H1 (cell line): ENCODE data around the gene ATP2B3. TPM values are rescaled to one million over a fixed set of nuclear protein-coding genes. Genes with fewer than 3 reads are reported as not detected.

ENCODE experiments used
- CTCF ChIA-PET: fragments of 300-600 bp; sonication (Branson Sonifier 250); formaldehyde crosslinking; loops from one replicate; lab custom pipeline; 2021; ENCODE audit not compliant: partially characterized antibody; lab: Charles Lee
- POLR2A ChIA-PET: fragments of 300-600 bp; sonication (Branson Sonifier 250); formaldehyde crosslinking; loops from one replicate; lab custom pipeline; 2021; ENCODE audit warnings: inconsistent platforms; ENCODE audit not compliant: partially characterized antibody; lab: Charles Lee
- DNase-seq, 2 experiments: peaks; one replicate each; pipeline versions ENCODE4 v3.0.0 to v3.0.0-alpha.2; 2010 to 2022; ENCODE audit warnings: low spot score in 2 of 2, low read depth in 1 of 2, mixed read lengths in 1 of 2
- FAIRE-seq: peaks from 2 replicates; lab custom pipeline; 2011; peaks lifted over from hg19 to GRCh38; lab: Jason Lieb, UNC
- H2AFZ ChIP-seq: 2 replicates; pipeline ENCODE4 v1.8.1; 2012; ENCODE audit warnings: low read length, inconsistent platforms
- H2AK5ac ChIP-seq: 2 replicates; pipeline ENCODE4 v1.6.1; 2013; ENCODE audit warnings: low read depth, low read length
- H2BK120ac ChIP-seq: replicated peaks from 2 replicates; pipeline ENCODE3; 2013; ENCODE audit warnings: low read depth, low read length, inconsistent platforms
- H2BK12ac ChIP-seq: 2 replicates; pipeline ENCODE4 v1.6.1; 2013; ENCODE audit warnings: low read depth, low read length
- H2BK15ac ChIP-seq: 2 replicates; pipeline ENCODE4 v1.6.1; 2013; ENCODE audit warnings: low read length
- H2BK20ac ChIP-seq: 2 replicates; pipeline ENCODE4 v1.6.1; 2013; ENCODE audit warnings: low read length
- H2BK5ac ChIP-seq: 2 replicates; pipeline ENCODE4 v1.6.1; 2013; ENCODE audit warnings: low read depth, low read length
- H3K14ac ChIP-seq: 2 replicates; pipeline ENCODE4 v1.6.1; 2013; ENCODE audit warnings: inconsistent platforms; ENCODE audit not compliant: insufficient read length
- H3K18ac ChIP-seq: 2 replicates; pipeline ENCODE4 v1.6.1; 2013; ENCODE audit warnings: low read length; ENCODE audit errors: extremely low read depth
- H3K23ac ChIP-seq: 2 replicates; pipeline ENCODE4 v1.6.1; 2013; ENCODE audit warnings: inconsistent platforms; ENCODE audit not compliant: insufficient read length
- H3K23me2 ChIP-seq: 2 replicates; pipeline ENCODE4 v1.6.1; 2013; ENCODE audit warnings: low read depth, low read length
- H3K27ac ChIP-seq: 2 replicates; pipeline ENCODE4 v1.6.1; 2011; ENCODE audit warnings: low read depth, low read length, inconsistent platforms
- H3K27me3 ChIP-seq, 4 experiments: replicated peaks in 1 of 4; 1 replicate in 1 of 4; 2 replicates in 3 of 4; pipeline versions ENCODE4 v1.6.1 to v1.8.1; 2011 to 2013; ENCODE audit warnings: low read length in 3 of 4, mild to moderate bottlenecking in 3 of 4, inconsistent platforms in 2 of 4, mixed read lengths in 2 of 4, moderate library complexity in 1 of 4; ENCODE audit not compliant: control insufficient read depth in 3 of 4, insufficient read depth in 3 of 4; ENCODE audit errors: extremely low read depth in 1 of 4
- H3K36me3 ChIP-seq, 4 experiments: 2 replicates each; pipeline versions ENCODE4 v1.6.1 to v1.8.1; 2011 to 2013; ENCODE audit warnings: mild to moderate bottlenecking in 4 of 4, low read length in 3 of 4, moderate library complexity in 2 of 4, control low read depth in 1 of 4, inconsistent platforms in 1 of 4; ENCODE audit not compliant: insufficient read depth in 4 of 4, control insufficient read depth in 2 of 4
- H3K4ac ChIP-seq: replicated peaks from 2 replicates; pipeline ENCODE3; 2013; ENCODE audit warnings: low read length, low read depth, mixed read lengths, inconsistent platforms; ENCODE audit not compliant: insufficient read length
- H3K4me1 ChIP-seq, 4 experiments: replicated peaks in 1 of 4; 1 replicate in 1 of 4; 2 replicates in 3 of 4; pipeline versions ENCODE4 v1.6.1 to v1.8.1; 2011 to 2013; ENCODE audit warnings: low read length in 3 of 4, inconsistent platforms in 2 of 4, mixed read lengths in 1 of 4; ENCODE audit not compliant: insufficient read depth in 4 of 4, control insufficient read depth in 3 of 4
- H3K4me2 ChIP-seq, 2 experiments: 2 replicates each; pipeline versions ENCODE4 v1.6.1 to v1.8.1; 2011 to 2013; ENCODE audit warnings: low read depth in 2 of 2, low read length in 2 of 2, control low read depth in 1 of 2, inconsistent platforms in 1 of 2, mild to moderate bottlenecking in 1 of 2; ENCODE audit not compliant: insufficient read depth in 1 of 2
- H3K4me3 ChIP-seq, 4 experiments: fragments of 200-600, 300-600 bp in 1 of 4; sonication (generic), shearing (Covaris generic), sonication (Bioruptor Twin) in 1 of 4; 2 replicates each; pipeline versions ENCODE4 v1.5.1 to v1.8.1; 2011 to 2016; ENCODE audit warnings: low read length in 4 of 4, low read depth in 3 of 4, control low read depth in 2 of 4, inconsistent platforms in 2 of 4, mild to moderate bottlenecking in 2 of 4, mixed read lengths in 1 of 4, moderate library complexity in 1 of 4; ENCODE audit not compliant: insufficient read depth in 2 of 4; ENCODE audit errors: extremely low read depth in 1 of 4
- H3K56ac ChIP-seq: replicated peaks from 2 replicates; pipeline ENCODE3; 2013; ENCODE audit warnings: low read depth, mild to moderate bottlenecking, mixed read lengths, low read length, inconsistent platforms; ENCODE audit not compliant: insufficient read length
- H3K79me1 ChIP-seq: 2 replicates; pipeline ENCODE4 v1.6.1; 2013; ENCODE audit warnings: low read depth, low read length, control low read depth
- H3K79me2 ChIP-seq, 2 experiments: 2 replicates each; pipeline versions ENCODE4 v1.6.1 to v1.8.1; 2012 to 2013; ENCODE audit warnings: low read length in 2 of 2, mild to moderate bottlenecking in 2 of 2, inconsistent platforms in 1 of 2; ENCODE audit not compliant: insufficient read depth in 2 of 2, control insufficient read depth in 1 of 2
- H3K9ac ChIP-seq, 4 experiments: replicated peaks in 1 of 4; 1 replicate in 1 of 4; 2 replicates in 3 of 4; pipeline versions ENCODE4 v1.6.1 to v1.8.1; 2011 to 2013; ENCODE audit warnings: low read depth in 3 of 4, low read length in 3 of 4, control low read depth in 2 of 4, mild to moderate bottlenecking in 2 of 4, moderate library complexity in 2 of 4, inconsistent platforms in 1 of 4; ENCODE audit errors: extremely low read depth in 1 of 4
- H3K9me3 ChIP-seq, 2 experiments: 2 replicates each; pipeline versions ENCODE4 v1.6.1 to v1.8.1; 2012 to 2013; ENCODE audit warnings: mild to moderate bottlenecking in 2 of 2, moderate library complexity in 2 of 2, control low read depth in 1 of 2, inconsistent platforms in 1 of 2, low read depth in 1 of 2, low read length in 1 of 2, mixed read lengths in 1 of 2; ENCODE audit not compliant: insufficient read depth in 2 of 2
- H4K20me1 ChIP-seq, 2 experiments: replicated peaks in 1 of 2; 2 replicates each; pipeline versions ENCODE3 to v1.8.1; 2011 to 2013; ENCODE audit warnings: inconsistent platforms in 2 of 2, low read length in 2 of 2, mild to moderate bottlenecking in 1 of 2; ENCODE audit not compliant: insufficient read depth in 2 of 2, control insufficient read depth in 1 of 2
- H4K5ac ChIP-seq: 2 replicates; pipeline ENCODE4 v1.6.1; 2013; ENCODE audit warnings: low read length, low read depth, mixed read lengths, inconsistent platforms; ENCODE audit not compliant: insufficient read length
- H4K8ac ChIP-seq: 2 replicates; pipeline ENCODE4 v1.8.0; 2013; ENCODE audit warnings: mild to moderate bottlenecking, moderate library complexity, low read length, inconsistent platforms; ENCODE audit not compliant: insufficient read depth; ENCODE audit errors: extremely low read depth
- H4K91ac ChIP-seq: replicated peaks from 2 replicates; pipeline ENCODE3; 2013; ENCODE audit warnings: low read length, mixed read lengths, inconsistent platforms; ENCODE audit not compliant: insufficient read length
- BRCA1 ChIP-seq: IDR thresholded peaks from 2 replicates; pipeline ENCODE4 v1.6.1; 2012; ENCODE audit warnings: low read depth, low read length, improper control_type of control experiment
- EGR1 ChIP-seq: IDR thresholded peaks from 2 replicates; pipeline ENCODE4 v1.6.1; 2011; ENCODE audit warnings: low read depth, low read length, borderline replicate concordance
- EZH2 ChIP-seq: fragments of 200-600 bp; sonication (generic); IDR thresholded peaks from 2 replicates; pipeline ENCODE4 v1.7.1; 2012; ENCODE audit warnings: low read depth, mild to moderate bottlenecking, moderate library complexity, low read length, inconsistent platforms; ENCODE audit not compliant: severe bottlenecking
- HDAC6 ChIP-seq: IDR thresholded peaks from one replicate; pipeline ENCODE4 v1.7.1; 2012; ENCODE audit warnings: low read depth, mild to moderate bottlenecking, inconsistent platforms, low read length, moderate library complexity
- KDM4A ChIP-seq: IDR thresholded peaks from one replicate; pipeline ENCODE4 v1.7.1; 2012; ENCODE audit warnings: low read depth, mild to moderate bottlenecking, moderate library complexity, low read length, inconsistent platforms; ENCODE audit not compliant: severe bottlenecking
- MAX ChIP-seq: IDR thresholded peaks from 2 replicates; pipeline ENCODE4 v1.6.1; 2012; ENCODE audit warnings: inconsistent platforms
- RAD21 ChIP-seq, 2 experiments: IDR thresholded peaks in 1 of 2; conservative IDR thresholded peaks in 1 of 2; 2 replicates each; pipeline ENCODE4 v1.6.1; 2011; ENCODE audit warnings: low read depth in 2 of 2, low read length in 2 of 2, improper control_type of control experiment in 1 of 2, inconsistent platforms in 1 of 2, mild to moderate bottlenecking in 1 of 2, moderate library complexity in 1 of 2
- SIRT6 ChIP-seq: IDR thresholded peaks from one replicate; pipeline ENCODE4 v1.7.1; 2012; ENCODE audit warnings: low read length, inconsistent platforms
- SIX5 ChIP-seq: IDR thresholded peaks from 2 replicates; pipeline ENCODE4 v1.6.1; 2011; ENCODE audit warnings: mild to moderate bottlenecking, low read depth, low read length
- SP1 ChIP-seq: IDR thresholded peaks from 2 replicates; pipeline ENCODE4 v1.6.1; 2011; ENCODE audit warnings: low read depth, low read length
- TCF12 ChIP-seq: IDR thresholded peaks from 2 replicates; pipeline ENCODE4 v1.6.1; 2011; ENCODE audit warnings: low read depth, mild to moderate bottlenecking, low read length
- TEAD4 ChIP-seq: IDR thresholded peaks from 2 replicates; pipeline ENCODE4 v1.6.1; 2012; ENCODE audit warnings: low read depth, low read length, inconsistent platforms, mixed read lengths
- ZNF274 ChIP-seq: IDR thresholded peaks from 2 replicates; pipeline ENCODE4 v1.7.0; 2012; ENCODE audit warnings: low read length, borderline replicate concordance; ENCODE audit errors: extremely low read depth
- WGBS, 2 experiments: shearing (Covaris generic) in 1 of 2; methylation state at CpG; one replicate each; pipeline versions ENCODE4 v1.1.6 to v1.1.7; 2013 to 2015; ENCODE audit warnings: low lambda C conversion rate in 2 of 2, mixed read lengths in 2 of 2, inconsistent platforms in 1 of 2, low coverage in 1 of 2, missing lambda C conversion rate in 1 of 2; ENCODE audit not compliant: insufficient replicate concordance in 2 of 2, insufficient coverage in 1 of 2, insufficient read length in 1 of 2; ENCODE audit errors: extremely low coverage in 1 of 2, missing lambda C conversion rate in 1 of 2; 5-methylcytosine and 5-hydroxymethylcytosine counted together
- polyA plus RNA-seq, 7 experiments: library from polyadenylated mRNA; depleted of rRNA in 3 of 7; stranded (reverse) in 5 of 7; unstranded in 2 of 7; fragments of >200 nt in 5 of 7; fragments of 200-250 nt in 2 of 7; gene quantifications; 1 replicate in 5 of 7; 2 replicates in 1 of 7; 4 replicates in 1 of 7; pipeline versions ENCODE4 v1.2.1 to v1.2.3, GENCODE V29; 2011 to 2013; ENCODE audit warnings: missing spikeins in 2 of 7, mixed read lengths in 2 of 7
- total RNA-seq: library from RNA; stranded (reverse); fragmentation: NEBNext Ultra II Directional; extraction: Animal tissue kit (Norgen Biotek cat#: 25700); gene quantifications from 2 replicates; pipeline ENCODE4 v1.2.1, GENCODE V29; 2021

ATP2B3 gene
- total and polyA plus RNA-seq, 2 of the 8 experiments (the other 6 are each of a cell fraction or from before 2014, with no cell fraction given) = 0.14 to 0.19 TPM

GRCh38 chrX:153471663-153472280 lies 45.7 kb upstream of the ATP2B3 start:
- Histone ChIP-seq H3K9ac (no peak overlapping the region), H3K14ac (no peak overlapping the region), H4K91ac (no peak overlapping the region), H3K9me3 (no peaks in the 10 kb centered on the region), H4K20me1 (peaks cover 0 to 4% of the 10 kb centered on the region in 2 experiments), H3K18ac (no peak overlapping the region), H3K56ac (no peak overlapping the region), H3K4me3 (no peak overlapping the region), H4K5ac (no peak overlapping the region), H2BK120ac (no peak overlapping the region), H2BK15ac (no peak overlapping the region), H3K79me2 (peaks cover 0 to 4% of the 10 kb centered on the region in 2 experiments; a peak in 1 of 4 replicates), H3K27me3 (peaks cover 5 to 24% (median 18%) of the 10 kb centered on the region in 4 experiments; a peak in 6 of 7 replicates), H3K4me2 (no peak overlapping the region), H3K23me2 (peaks cover 5% of the 10 kb centered on the region; the same call in 1 of the 2 replicates), H2BK12ac (no peak overlapping the region), H3K36me3 (no peaks in the 10 kb centered on the region; a peak in 1 of 8 replicates), H2BK20ac (no peak overlapping the region), H2AFZ (no peak overlapping the region), H4K8ac (no peak overlapping the region), H3K4me1 (peaks cover 0 to 10% (median 2%) of the 10 kb centered on the region in 4 experiments; a peak in 2 of 7 replicates), H2AK5ac (no peak overlapping the region), H3K27ac (no peak overlapping the region), H2BK5ac (no peak overlapping the region), H3K23ac (no peak overlapping the region), H3K4ac (no peak overlapping the region), H3K79me1 (peaks cover 3% of the 10 kb centered on the region; the same call in 1 of the 2 replicates)
- 77% methylated on average over 4 of the region's 11 CpGs; no CpG with 5 or more reads in 1 of the 2 experiments for WGBS, 2 experiments
- ChIA-PET POLR2A (no interaction called here), CTCF (interaction anchor here (0.6 to 7.6 kb wide), 12 partner anchors 8 to 441 kb away, joined by 3 to 84 read pairs (median 8); partner anchors contain the start of gene BGN)
- DNase-seq = no peak
- FAIRE-seq = no peak
- no peak for TF ChIP-seq SIRT6
- TF ChIP-seq KDM4A = no peak
- no peak for TF ChIP-seq EGR1
- no peak for TF ChIP-seq BRCA1
- no peak for TF ChIP-seq TEAD4
- TF ChIP-seq ZNF274 = no peak
- no peak for TF ChIP-seq RAD21 (IDR thresholded peaks at IDR 0.05 in 1 of 2, conservative IDR thresholded peaks at IDR 0.05 in 1 of 2; ENCODE audit: low read depth in 2 of 2, low read length in 2 of 2)
- TF ChIP-seq SIX5 = no peak
- no peak for TF ChIP-seq EZH2
- TF ChIP-seq TCF12 = no peak
- TF ChIP-seq MAX = no peak
- no peak for TF ChIP-seq SP1
- TF ChIP-seq HDAC6 = no peak
